SK-N-SH treated with all-trans-retinoic acid at 6 μM for 48 hours (cell line): ENCODE data around the gene PAX3.

Experiments used
- CREB5 ChIP-seq: fragments of 250-450 bp; sonication (Bioruptor Pico); IDR thresholded peaks from 2 replicates; pipeline ENCODE4 v1.5.1; 2020; ENCODE audit warnings: low read depth, mild to moderate bottlenecking, moderate library complexity
- OSR1 ChIP-seq: fragments of 250-450 bp; sonication (Bioruptor Pico); IDR thresholded peaks from 2 replicates; pipeline ENCODE4 v1.8.0; 2022; ENCODE audit warnings: moderate library complexity, mild to moderate bottlenecking, inconsistent platforms
- PATZ1 ChIP-seq: fragments of 250-450 bp; sonication (Bioruptor Pico); IDR thresholded peaks from 2 replicates; pipeline ENCODE4 v1.8.0; 2020; ENCODE audit warnings: mild to moderate bottlenecking, moderate library complexity, borderline replicate concordance
- ZFP30 ChIP-seq: fragments of 450-650 bp; formaldehyde crosslinking; IDR thresholded peaks from 2 replicates; pipeline ENCODE4 v1.5.0; 2022; ENCODE audit warnings: mild to moderate bottlenecking, moderate library complexity

GRCh38 chr2:222174450-222174849, 124.3 kb downstream of the PAX3 start:
- TF ChIP-seq CREB5 (CRISPR knock-in tag) (no peak), PATZ1 (CRISPR knock-in tag) (no peak), ZFP30 (CRISPR knock-in tag) (no peak), OSR1 (CRISPR knock-in tag) (no peak)
